H1 (cell line): ENCODE data around the gene FLRT2. TPM values are rescaled to one million over a fixed set of nuclear protein-coding genes. Genes with fewer than 3 reads are reported as not detected.

Source experiments
- CTCF ChIA-PET: fragments of 300-600 bp; sonication (Branson Sonifier 250); formaldehyde crosslinking; loops from one replicate; lab custom pipeline; 2021; ENCODE audit not compliant: partially characterized antibody; lab: Charles Lee
- POLR2A ChIA-PET: fragments of 300-600 bp; sonication (Branson Sonifier 250); formaldehyde crosslinking; loops from one replicate; lab custom pipeline; 2021; ENCODE audit warnings: inconsistent platforms; ENCODE audit not compliant: partially characterized antibody; lab: Charles Lee
- DNase-seq, 2 experiments: peaks; one replicate each; pipeline versions ENCODE4 v3.0.0 to v3.0.0-alpha.2; 2010 to 2022; ENCODE audit warnings: low spot score in 2 of 2, low read depth in 1 of 2, mixed read lengths in 1 of 2
- FAIRE-seq: peaks from 2 replicates; lab custom pipeline; 2011; peaks lifted over from hg19 to GRCh38; lab: Jason Lieb, UNC
- H2AFZ ChIP-seq: 2 replicates; pipeline ENCODE4 v1.8.1; 2012; ENCODE audit warnings: low read length, inconsistent platforms
- H2AK5ac ChIP-seq: 2 replicates; pipeline ENCODE4 v1.6.1; 2013; ENCODE audit warnings: low read depth, low read length
- H2BK120ac ChIP-seq: replicated peaks from 2 replicates; pipeline ENCODE3; 2013; ENCODE audit warnings: low read depth, low read length, inconsistent platforms
- H2BK12ac ChIP-seq: 2 replicates; pipeline ENCODE4 v1.6.1; 2013; ENCODE audit warnings: low read depth, low read length
- H2BK15ac ChIP-seq: 2 replicates; pipeline ENCODE4 v1.6.1; 2013; ENCODE audit warnings: low read length
- H2BK20ac ChIP-seq: 2 replicates; pipeline ENCODE4 v1.6.1; 2013; ENCODE audit warnings: low read length
- H2BK5ac ChIP-seq: 2 replicates; pipeline ENCODE4 v1.6.1; 2013; ENCODE audit warnings: low read depth, low read length
- H3K14ac ChIP-seq: 2 replicates; pipeline ENCODE4 v1.6.1; 2013; ENCODE audit warnings: inconsistent platforms; ENCODE audit not compliant: insufficient read length
- H3K18ac ChIP-seq: 2 replicates; pipeline ENCODE4 v1.6.1; 2013; ENCODE audit warnings: low read length; ENCODE audit errors: extremely low read depth
- H3K23ac ChIP-seq: 2 replicates; pipeline ENCODE4 v1.6.1; 2013; ENCODE audit warnings: inconsistent platforms; ENCODE audit not compliant: insufficient read length
- H3K23me2 ChIP-seq: 2 replicates; pipeline ENCODE4 v1.6.1; 2013; ENCODE audit warnings: low read depth, low read length
- H3K27ac ChIP-seq: 2 replicates; pipeline ENCODE4 v1.6.1; 2011; ENCODE audit warnings: low read depth, low read length, inconsistent platforms
- H3K27me3 ChIP-seq, 4 experiments: replicated peaks in 1 of 4; 1 replicate in 1 of 4; 2 replicates in 3 of 4; pipeline versions ENCODE4 v1.6.1 to v1.8.1; 2011 to 2013; ENCODE audit warnings: low read length in 3 of 4, mild to moderate bottlenecking in 3 of 4, inconsistent platforms in 2 of 4, mixed read lengths in 2 of 4, moderate library complexity in 1 of 4; ENCODE audit not compliant: control insufficient read depth in 3 of 4, insufficient read depth in 3 of 4; ENCODE audit errors: extremely low read depth in 1 of 4
- H3K36me3 ChIP-seq, 4 experiments: 2 replicates each; pipeline versions ENCODE4 v1.6.1 to v1.8.1; 2011 to 2013; ENCODE audit warnings: mild to moderate bottlenecking in 4 of 4, low read length in 3 of 4, moderate library complexity in 2 of 4, control low read depth in 1 of 4, inconsistent platforms in 1 of 4; ENCODE audit not compliant: insufficient read depth in 4 of 4, control insufficient read depth in 2 of 4
- H3K4ac ChIP-seq: replicated peaks from 2 replicates; pipeline ENCODE3; 2013; ENCODE audit warnings: low read length, low read depth, mixed read lengths, inconsistent platforms; ENCODE audit not compliant: insufficient read length
- H3K4me1 ChIP-seq, 4 experiments: replicated peaks in 1 of 4; 1 replicate in 1 of 4; 2 replicates in 3 of 4; pipeline versions ENCODE4 v1.6.1 to v1.8.1; 2011 to 2013; ENCODE audit warnings: low read length in 3 of 4, inconsistent platforms in 2 of 4, mixed read lengths in 1 of 4; ENCODE audit not compliant: insufficient read depth in 4 of 4, control insufficient read depth in 3 of 4
- H3K4me2 ChIP-seq, 2 experiments: 2 replicates each; pipeline versions ENCODE4 v1.6.1 to v1.8.1; 2011 to 2013; ENCODE audit warnings: low read depth in 2 of 2, low read length in 2 of 2, control low read depth in 1 of 2, inconsistent platforms in 1 of 2, mild to moderate bottlenecking in 1 of 2; ENCODE audit not compliant: insufficient read depth in 1 of 2
- H3K4me3 ChIP-seq, 4 experiments: fragments of 200-600, 300-600 bp in 1 of 4; sonication (generic), shearing (Covaris generic), sonication (Bioruptor Twin) in 1 of 4; 2 replicates each; pipeline versions ENCODE4 v1.5.1 to v1.8.1; 2011 to 2016; ENCODE audit warnings: low read length in 4 of 4, low read depth in 3 of 4, control low read depth in 2 of 4, inconsistent platforms in 2 of 4, mild to moderate bottlenecking in 2 of 4, mixed read lengths in 1 of 4, moderate library complexity in 1 of 4; ENCODE audit not compliant: insufficient read depth in 2 of 4; ENCODE audit errors: extremely low read depth in 1 of 4
- H3K56ac ChIP-seq: replicated peaks from 2 replicates; pipeline ENCODE3; 2013; ENCODE audit warnings: low read depth, mild to moderate bottlenecking, mixed read lengths, low read length, inconsistent platforms; ENCODE audit not compliant: insufficient read length
- H3K79me1 ChIP-seq: 2 replicates; pipeline ENCODE4 v1.6.1; 2013; ENCODE audit warnings: low read depth, low read length, control low read depth
- H3K79me2 ChIP-seq, 2 experiments: 2 replicates each; pipeline versions ENCODE4 v1.6.1 to v1.8.1; 2012 to 2013; ENCODE audit warnings: low read length in 2 of 2, mild to moderate bottlenecking in 2 of 2, inconsistent platforms in 1 of 2; ENCODE audit not compliant: insufficient read depth in 2 of 2, control insufficient read depth in 1 of 2
- H3K9ac ChIP-seq, 4 experiments: replicated peaks in 1 of 4; 1 replicate in 1 of 4; 2 replicates in 3 of 4; pipeline versions ENCODE4 v1.6.1 to v1.8.1; 2011 to 2013; ENCODE audit warnings: low read depth in 3 of 4, low read length in 3 of 4, control low read depth in 2 of 4, mild to moderate bottlenecking in 2 of 4, moderate library complexity in 2 of 4, inconsistent platforms in 1 of 4; ENCODE audit errors: extremely low read depth in 1 of 4
- H3K9me3 ChIP-seq, 2 experiments: 2 replicates each; pipeline versions ENCODE4 v1.6.1 to v1.8.1; 2012 to 2013; ENCODE audit warnings: mild to moderate bottlenecking in 2 of 2, moderate library complexity in 2 of 2, control low read depth in 1 of 2, inconsistent platforms in 1 of 2, low read depth in 1 of 2, low read length in 1 of 2, mixed read lengths in 1 of 2; ENCODE audit not compliant: insufficient read depth in 2 of 2
- H4K20me1 ChIP-seq, 2 experiments: replicated peaks in 1 of 2; 2 replicates each; pipeline versions ENCODE3 to v1.8.1; 2011 to 2013; ENCODE audit warnings: inconsistent platforms in 2 of 2, low read length in 2 of 2, mild to moderate bottlenecking in 1 of 2; ENCODE audit not compliant: insufficient read depth in 2 of 2, control insufficient read depth in 1 of 2
- H4K5ac ChIP-seq: 2 replicates; pipeline ENCODE4 v1.6.1; 2013; ENCODE audit warnings: low read length, low read depth, mixed read lengths, inconsistent platforms; ENCODE audit not compliant: insufficient read length
- H4K8ac ChIP-seq: 2 replicates; pipeline ENCODE4 v1.8.0; 2013; ENCODE audit warnings: mild to moderate bottlenecking, moderate library complexity, low read length, inconsistent platforms; ENCODE audit not compliant: insufficient read depth; ENCODE audit errors: extremely low read depth
- H4K91ac ChIP-seq: replicated peaks from 2 replicates; pipeline ENCODE3; 2013; ENCODE audit warnings: low read length, mixed read lengths, inconsistent platforms; ENCODE audit not compliant: insufficient read length
- HDAC2 ChIP-seq, 2 experiments: fragments of 300-600 bp in 1 of 2; sonication (generic) in 1 of 2; IDR thresholded peaks; 2 replicates each; pipeline ENCODE4 v1.6.1; 2011 to 2012; ENCODE audit warnings: low read depth in 2 of 2, low read length in 2 of 2, mild to moderate bottlenecking in 2 of 2, moderate library complexity in 2 of 2, borderline replicate concordance in 1 of 2, inconsistent platforms in 1 of 2
- KDM5A ChIP-seq: fragments of 200-600 bp; IDR thresholded peaks from 2 replicates; pipeline ENCODE4 v1.7.1; 2012; ENCODE audit warnings: mild to moderate bottlenecking, low read length, inconsistent platforms, mixed read lengths
- MAFK ChIP-seq: IDR thresholded peaks from 2 replicates; pipeline ENCODE4 v1.6.1; 2012; ENCODE audit warnings: low read depth, mild to moderate bottlenecking, improper control_type of control experiment, low read length
- NRF1 ChIP-seq: IDR thresholded peaks from 2 replicates; pipeline ENCODE4 v1.6.1; 2011; ENCODE audit warnings: mild to moderate bottlenecking, low read depth, low read length, improper control_type of control experiment
- POLR2AphosphoS5 ChIP-seq: IDR thresholded peaks from 2 replicates; pipeline ENCODE4 v1.6.1; 2011; ENCODE audit warnings: low read depth, low read length
- SP1 ChIP-seq: IDR thresholded peaks from 2 replicates; pipeline ENCODE4 v1.6.1; 2011; ENCODE audit warnings: low read depth, low read length
- SUZ12 ChIP-seq: fragments of 200-600 bp; sonication (generic); IDR thresholded peaks from 2 replicates; pipeline ENCODE4 v1.6.1; 2012; ENCODE audit warnings: mild to moderate bottlenecking, inconsistent platforms, low read length, moderate library complexity, mixed read lengths
- WGBS, 2 experiments: shearing (Covaris generic) in 1 of 2; methylation state at CpG; one replicate each; pipeline versions ENCODE4 v1.1.6 to v1.1.7; 2013 to 2015; ENCODE audit warnings: low lambda C conversion rate in 2 of 2, mixed read lengths in 2 of 2, inconsistent platforms in 1 of 2, low coverage in 1 of 2, missing lambda C conversion rate in 1 of 2; ENCODE audit not compliant: insufficient replicate concordance in 2 of 2, insufficient coverage in 1 of 2, insufficient read length in 1 of 2; ENCODE audit errors: extremely low coverage in 1 of 2, missing lambda C conversion rate in 1 of 2; 5-methylcytosine and 5-hydroxymethylcytosine counted together
- polyA plus RNA-seq, 7 experiments: library from polyadenylated mRNA; depleted of rRNA in 3 of 7; stranded (reverse) in 5 of 7; unstranded in 2 of 7; fragments of >200 nt in 5 of 7; fragments of 200-250 nt in 2 of 7; gene quantifications; 1 replicate in 5 of 7; 2 replicates in 1 of 7; 4 replicates in 1 of 7; pipeline versions ENCODE4 v1.2.1 to v1.2.3, GENCODE V29; 2011 to 2013; ENCODE audit warnings: missing spikeins in 2 of 7, mixed read lengths in 2 of 7
- total RNA-seq: library from RNA; stranded (reverse); fragmentation: NEBNext Ultra II Directional; extraction: Animal tissue kit (Norgen Biotek cat#: 25700); gene quantifications from 2 replicates; pipeline ENCODE4 v1.2.1, GENCODE V29; 2021
- TF ChIP-seq, protein P1 (sequence below): IDR thresholded peaks from 2 replicates; pipeline ENCODE4 v1.6.1; 2012; ENCODE audit warnings: inconsistent platforms

Gene FLRT2
- total and polyA plus RNA-seq, 2 of the 8 experiments (the other 6 are each of a cell fraction or from before 2014, with no cell fraction given) = 2.4 to 6.9 TPM

DNA sequence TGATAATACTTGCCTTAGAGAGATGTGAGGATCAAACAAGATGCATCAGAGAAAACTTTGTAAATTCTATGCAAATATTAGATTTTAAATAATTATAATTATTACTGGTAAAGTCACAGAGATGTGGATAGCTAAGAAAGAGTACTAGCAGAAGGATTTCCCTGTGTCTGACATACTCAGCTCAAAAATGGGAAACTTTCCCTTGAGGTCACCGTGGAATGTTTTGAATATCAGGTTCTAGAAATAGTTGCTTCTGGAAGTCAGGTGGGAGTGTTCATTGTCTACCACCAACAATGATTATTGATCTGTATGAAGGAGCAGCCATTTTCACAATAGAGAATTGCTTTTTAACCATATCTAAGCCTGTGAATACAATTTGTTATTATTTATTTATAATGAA is 71.7 kb downstream of the FLRT2 start:
- ChIA-PET POLR2A (no interaction called here), CTCF (interaction anchor here (1.5 to 2.6 kb wide), 2 partner anchors 10 to 13 kb away, joined by 6 to 9 read pairs; no protein-coding TSS in a partner anchor)
- no peak overlapping the region for H4K8ac ChIP-seq
- H3K4me3 ChIP-seq = no peak overlapping the region
- no peak overlapping the region for H3K14ac ChIP-seq
- no peaks in the 10 kb centered on the region for H3K4me1 ChIP-seq
- WGBS, 2 experiments = 100% methylated on average over 1 of the region's 1 CpG; no CpG with 5 or more reads in 1 of the 2 experiments
- H3K9me3 ChIP-seq = no peaks in the 10 kb centered on the region
- no peak overlapping the region for H4K91ac ChIP-seq
- no peaks in the 10 kb centered on the region for H3K79me1 ChIP-seq
- no peak overlapping the region for H2BK15ac ChIP-seq
- H3K4ac ChIP-seq = no peak overlapping the region
- H4K5ac ChIP-seq = no peak overlapping the region
- H4K20me1 ChIP-seq = no peaks in the 10 kb centered on the region
- H2BK5ac ChIP-seq = no peak overlapping the region
- no peak overlapping the region for H3K9ac ChIP-seq
- no peak overlapping the region for H3K23ac ChIP-seq
- no peak overlapping the region for H3K18ac ChIP-seq
- H3K79me2 ChIP-seq = no peaks in the 10 kb centered on the region
- H3K27me3 ChIP-seq = peaks cover 0 to 1% (median 0%) of the 10 kb centered on the region in 4 experiments; a peak in 1 of 7 replicates
- H2AFZ ChIP-seq = no peak overlapping the region
- no peak overlapping the region for H2AK5ac ChIP-seq
- H3K27ac ChIP-seq = no peak overlapping the region
- H3K4me2 ChIP-seq = no peak overlapping the region
- no peak overlapping the region for H3K56ac ChIP-seq
- no peak overlapping the region for H2BK12ac ChIP-seq
- no peaks in the 10 kb centered on the region; the same call in 1 of the 2 replicates for H3K23me2 ChIP-seq
- no peaks in the 10 kb centered on the region for H3K36me3 ChIP-seq
- FAIRE-seq (no peak), DNase-seq (no peak)
- H2BK20ac ChIP-seq = no peak overlapping the region
- no peak overlapping the region for H2BK120ac ChIP-seq
- no peak for TF ChIP-seq NRF1
- TF ChIP-seq POLR2AphosphoS5 = no peak
- no peak for TF ChIP-seq HDAC2 (IDR thresholded peaks at IDR 0.05; ENCODE audit: borderline replicate concordance in 1 of 2, low read depth in 2 of 2, low read length in 2 of 2)
- no peak for TF ChIP-seq MAFK
- TF ChIP-seq SP1 = no peak
- TF ChIP-seq SUZ12 = no peak
- TF ChIP-seq KDM5A = no peak
- TF ChIP-seq, protein P1, sequence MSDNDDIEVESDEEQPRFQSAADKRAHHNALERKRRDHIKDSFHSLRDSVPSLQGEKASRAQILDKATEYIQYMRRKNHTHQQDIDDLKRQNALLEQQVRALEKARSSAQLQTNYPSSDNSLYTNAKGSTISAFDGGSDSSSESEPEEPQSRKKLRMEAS = no peak
